ENCODE results near the gene SH3BP1. TPM values are rescaled to one million over a fixed set of nuclear protein-coding genes. Genes with fewer than 3 reads are reported as not detected.
"Not testable (repeated sequence)": the region's sequence is repeated elsewhere in the genome, so short reads cannot be mapped to it uniquely, and the experiment has no call there.

SH3BP1 gene
- total RNA-seq = 10 to 100 TPM; 33.8 to 53.4 (median 42.0) TPM

DNA sequence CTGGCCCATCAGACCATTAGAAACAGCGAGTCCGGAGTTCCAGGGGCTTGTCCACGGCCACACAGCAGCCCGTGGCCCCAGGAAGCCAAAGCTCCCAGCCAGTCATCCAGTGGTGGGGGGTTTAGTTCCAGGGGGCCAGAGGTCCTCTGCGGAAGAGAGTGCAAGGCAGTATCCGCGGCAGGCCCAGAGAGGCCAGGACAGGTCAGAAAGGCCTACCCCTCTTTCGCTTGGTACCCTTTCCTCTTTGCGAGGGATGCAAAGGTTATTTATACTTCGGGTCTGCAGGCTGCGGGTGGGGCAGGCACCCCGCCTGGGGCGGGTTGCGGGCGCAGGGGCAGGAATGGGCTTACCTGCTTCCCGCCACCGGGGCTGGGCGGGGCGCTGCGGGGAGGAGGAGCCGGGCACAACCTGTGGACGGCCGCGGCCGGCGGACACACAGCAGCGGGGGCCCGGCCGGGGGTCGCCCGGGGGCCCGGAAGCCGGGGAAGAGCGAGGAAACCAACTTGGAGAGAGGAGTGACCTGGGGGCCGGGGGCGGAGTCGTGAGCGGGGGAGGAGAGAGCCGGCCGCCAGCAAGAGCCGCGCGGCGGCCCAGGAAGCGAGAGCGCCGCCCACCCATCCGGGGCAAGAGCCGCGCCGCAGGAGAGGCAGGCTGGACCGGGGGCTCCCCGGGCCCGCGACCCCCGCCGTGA is at the start of gene SH3BP1:
Gene SH3BP1, plus strand, starts transcription at position 600 of the 691 bp plus-strand sequence. CDS start 119 bp downstream, outside the sequence.
- 9 to 23% methylated on average over 5 to 8 of the region's 57 CpGs for WGBS, 2 donors
- Histone ChIP-seq H3K4me3 (peak within 1 kb of the TSS; percentile 63 to 89 (median 82)), H3K4me1 (peaks cover 46 to 99% (median 74%) of the 10 kb centered on the region in 3 donors), H3K27me3 (no peaks in the 10 kb centered on the region), H3K36me3 (peaks cover 0 to 24% (median 3%) of the 10 kb centered on the region in 3 donors), H3K27ac (peak within 1 kb of the TSS; percentile 89 to 94 (median 91)), H3K9me3 (no peaks in the 10 kb centered on the region)
- no peak for DNase-seq
- intact Hi-C loops (cut with DNase I) = loop anchor here (10.0 kb wide), 1 partner anchor 156 kb away; no protein-coding TSS in a partner anchor
- TF ChIP-seq CTCF (IDR thresholded peaks at IDR 0.05) (peak in 3 of 6 experiments; percentile 2 to 33 (median 11)), POLR2A (IDR thresholded peaks at IDR 0.05) (peak in 1 of 4 donors; percentile 60)

DNA sequence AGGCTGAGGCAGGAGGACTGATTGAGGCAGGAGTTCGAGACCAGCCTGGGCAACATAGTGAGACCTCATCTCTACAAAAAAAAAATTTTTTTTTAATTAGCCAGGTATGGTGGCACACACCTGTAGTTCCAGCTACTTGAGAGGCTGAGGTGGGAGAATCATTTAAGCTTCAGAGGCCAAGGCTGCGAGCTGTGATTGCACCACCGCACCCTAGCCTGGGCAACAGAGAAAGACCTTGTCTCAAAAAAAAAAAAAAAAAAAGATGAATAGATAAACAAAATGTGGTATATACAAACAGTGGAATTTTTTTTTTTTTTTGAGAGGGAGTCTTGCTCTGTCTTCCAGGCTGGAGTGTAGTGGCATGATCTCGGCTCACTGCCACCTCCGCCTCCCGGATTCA is 48.4 kb upstream of the SH3BP1 start:
- not testable (repeated sequence) for H3K27me3 ChIP-seq, DNase-seq, H3K36me3 ChIP-seq, H3K27ac ChIP-seq, H3K9me3 ChIP-seq, H3K4me3 ChIP-seq
- WGBS, 2 donors = 79 to 81% methylated on average over 6 of the region's 6 CpGs
- intact Hi-C loops (cut with DNase I) = loop anchor here (10.0 kb wide), 1 partner anchor 46 kb away; no protein-coding TSS in a partner anchor
- peaks cover 5 to 49% (median 8%) of the 10 kb centered on the region in 3 donors for H3K4me1 ChIP-seq

GRCh38 chr22:37591823-37592404 is 47.6 kb upstream of the SH3BP1 start:
- WGBS, 2 donors = 78% methylated on average over 8 to 10 of the region's 12 CpGs
- H3K9me3 ChIP-seq = no peaks in the 10 kb centered on the region
- H3K27me3 ChIP-seq = peaks cover 0 to 3% (median 0%) of the 10 kb centered on the region in 4 donors
- intact Hi-C loops (cut with DNase I) = loop anchor here (10.0 kb wide), 1 partner anchor 47 kb away; no protein-coding TSS in a partner anchor
- peaks cover 5 to 49% (median 8%) of the 10 kb centered on the region in 3 donors for H3K4me1 ChIP-seq
- peak overlapping the region in 1 of 4 donors; percentile 42 for H3K4me3 ChIP-seq
- TF ChIP-seq CTCF (IDR thresholded peaks at IDR 0.05) (no peak), POLR2A (IDR thresholded peaks at IDR 0.05) (no peak)
- no peak for DNase-seq
- no peaks in the 10 kb centered on the region for H3K36me3 ChIP-seq
- peak overlapping the region in 1 of 4 donors; percentile 2 for H3K27ac ChIP-seq

DNA sequence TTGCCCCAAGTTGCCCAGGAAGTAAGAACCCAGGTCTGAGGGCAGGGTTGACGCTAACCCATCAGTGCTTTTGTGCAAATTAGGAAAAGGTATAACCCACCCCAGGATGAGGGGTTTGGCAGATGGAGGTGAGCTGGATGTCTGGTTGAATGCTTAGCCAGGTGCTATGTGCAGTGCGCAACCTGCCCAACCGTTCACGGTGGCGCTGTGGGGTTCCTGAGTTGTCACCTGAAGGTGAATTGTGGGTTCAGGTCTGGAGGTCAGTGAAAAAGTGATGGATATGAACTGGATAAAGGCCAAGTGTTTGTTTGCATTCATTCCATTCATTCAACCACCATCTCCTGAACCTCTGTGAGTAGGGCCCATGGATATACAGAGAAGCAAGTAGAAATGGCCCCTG is 45.2 kb upstream of the SH3BP1 start:
- Histone ChIP-seq H3K9me3 (no peaks in the 10 kb centered on the region), H3K36me3 (no peaks in the 10 kb centered on the region), H3K27me3 (peaks cover 0 to 3% (median 0%) of the 10 kb centered on the region in 4 donors), H3K4me3 (no peak overlapping the region), H3K4me1 (peaks cover 5 to 47% (median 8%) of the 10 kb centered on the region in 3 donors), H3K27ac (peak overlapping the region in 2 of 4 donors; percentile 10 to 13)
- WGBS, 2 donors = 67% methylated on average over 4 of the region's 5 CpGs
- no peak for TF ChIP-seq POLR2A (IDR thresholded peaks at IDR 0.05)
- peak in 1 of 6 experiments; percentile 13 for TF ChIP-seq CTCF (IDR thresholded peaks at IDR 0.05)
- DNase-seq = no peak
- intact Hi-C loops (cut with DNase I) = loop anchor here (10.0 kb wide), 1 partner anchor 49 kb away; no protein-coding TSS in a partner anchor

DNA sequence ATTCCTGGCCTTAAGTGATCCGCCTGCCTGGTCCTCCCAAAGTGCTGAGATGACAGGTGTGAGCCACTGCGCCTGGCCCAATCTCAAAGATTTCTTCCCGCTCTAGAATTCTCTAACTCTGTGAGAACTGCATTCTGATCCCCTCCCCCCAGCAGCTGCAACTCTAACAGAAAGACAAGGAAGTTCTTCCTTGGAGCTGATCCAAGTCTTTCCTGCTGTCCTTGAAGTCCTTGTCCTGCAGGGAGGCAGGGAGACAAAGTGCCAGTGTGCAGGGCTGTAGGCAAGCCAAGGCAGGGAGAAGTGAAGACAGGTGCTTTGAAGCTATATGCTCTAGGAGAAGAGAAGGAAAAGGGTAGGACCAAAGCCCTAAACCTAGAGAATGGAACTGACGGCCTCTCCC is 40.3 kb upstream of the SH3BP1 start:
- intact Hi-C loops (cut with DNase I) = loop anchor here (10.0 kb wide), 1 partner anchor 54 kb away; no protein-coding TSS in a partner anchor
- DNase-seq = no peak
- WGBS, 2 donors = 74 to 83% methylated on average over 4 of the region's 4 CpGs

More for the DNA sequence above, 40.3 kb upstream of the SH3BP1 start:
- Histone ChIP-seq H3K27me3 (peaks cover 0 to 3% (median 0%) of the 10 kb centered on the region in 4 donors), H3K36me3 (no peaks in the 10 kb centered on the region), H3K27ac (no peak overlapping the region), H3K9me3 (no peaks in the 10 kb centered on the region), H3K4me3 (no peak overlapping the region), H3K4me1 (peaks cover 0 to 29% (median 5%) of the 10 kb centered on the region in 3 donors)
- TF ChIP-seq CTCF (IDR thresholded peaks at IDR 0.05) (no peak), POLR2A (IDR thresholded peaks at IDR 0.05) (no peak)

Data from esophagus squamous epithelium (tissue), 5 donors.